Measurements from ENCODE around the gene SETD1A. TPM values are rescaled to one million over a fixed set of nuclear protein-coding genes. Genes with fewer than 3 reads are reported as not detected.

Gene SETD1A
- polyA plus RNA-seq, 1 donor (not counting 4 experiments of a cell fraction or from before 2014, with no cell fraction given), result 1.1 TPM

- Histone ChIP-seq H3K4me3 (ENCODE audit: control insufficient read depth in 2 of 3, extremely low read depth in 1 of 3, insufficient read depth in 2 of 3, low read depth in 1 of 3, low read length in 3 of 3) (no peak overlapping the region), H3K36me3 (ENCODE audit: control insufficient read depth in 2 of 2, extremely low read depth in 1 of 2, insufficient read depth in 2 of 2, low read length in 2 of 2) (peaks cover 0 to 1% of the 10 kb centered on the region in 2 experiments), H3K79me2 (ENCODE audit: control insufficient read depth, insufficient read depth, low read length) (no peaks in the 10 kb centered on the region), H3K4me2 (ENCODE audit: control insufficient read depth, extremely low read depth, insufficient read depth, low read depth, low read length) (no peak overlapping the region), H3K27me3 (ENCODE audit: control insufficient read depth, extremely low read depth, insufficient read depth, low read length) (no peaks in the 10 kb centered on the region), H3K9me1 (ENCODE audit: control insufficient read depth, extremely low read depth, insufficient read depth, low read length) (no peaks in the 10 kb centered on the region), H4K20me1 (ENCODE audit: control insufficient read depth, extremely low read depth, insufficient read depth, low read length) (no peaks in the 10 kb centered on the region), H3K27ac (ENCODE audit: control insufficient read depth, insufficient read depth, low read length) (no peak overlapping the region), H2AFZ (ENCODE audit: control insufficient read depth, low read length) (no peak overlapping the region), H3K9ac (ENCODE audit: control insufficient read depth, extremely low read depth, insufficient read depth, low read length) (no peak overlapping the region), H3K9me3 (ENCODE audit: control insufficient read depth, low read depth, low read length) (no peaks in the 10 kb centered on the region), H3K4me1 (ENCODE audit: control insufficient read depth, extremely low read depth, insufficient read depth, low read length) (peaks cover 15% of the 10 kb centered on the region)
- DNase-seq (ENCODE audit: low read depth, low spot score), result no peak
- dilution Hi-C loops (cut with MboI; ENCODE audit: extremely low pct_ligation_motif_present, low sequenced_read_pairs), result no loop called here
- TF ChIP-seq, protein P1, sequence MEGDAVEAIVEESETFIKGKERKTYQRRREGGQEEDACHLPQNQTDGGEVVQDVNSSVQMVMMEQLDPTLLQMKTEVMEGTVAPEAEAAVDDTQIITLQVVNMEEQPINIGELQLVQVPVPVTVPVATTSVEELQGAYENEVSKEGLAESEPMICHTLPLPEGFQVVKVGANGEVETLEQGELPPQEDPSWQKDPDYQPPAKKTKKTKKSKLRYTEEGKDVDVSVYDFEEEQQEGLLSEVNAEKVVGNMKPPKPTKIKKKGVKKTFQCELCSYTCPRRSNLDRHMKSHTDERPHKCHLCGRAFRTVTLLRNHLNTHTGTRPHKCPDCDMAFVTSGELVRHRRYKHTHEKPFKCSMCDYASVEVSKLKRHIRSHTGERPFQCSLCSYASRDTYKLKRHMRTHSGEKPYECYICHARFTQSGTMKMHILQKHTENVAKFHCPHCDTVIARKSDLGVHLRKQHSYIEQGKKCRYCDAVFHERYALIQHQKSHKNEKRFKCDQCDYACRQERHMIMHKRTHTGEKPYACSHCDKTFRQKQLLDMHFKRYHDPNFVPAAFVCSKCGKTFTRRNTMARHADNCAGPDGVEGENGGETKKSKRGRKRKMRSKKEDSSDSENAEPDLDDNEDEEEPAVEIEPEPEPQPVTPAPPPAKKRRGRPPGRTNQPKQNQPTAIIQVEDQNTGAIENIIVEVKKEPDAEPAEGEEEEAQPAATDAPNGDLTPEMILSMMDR (optimal IDR thresholded peaks at IDR 0.05 in 1 of 3, IDR thresholded peaks at IDR 0.05 in 1 of 3, conservative IDR thresholded peaks at IDR 0.05 in 1 of 3; ENCODE audit: extremely low read depth in 1 of 3, insufficient read depth in 2 of 3, low read length in 3 of 3), result no peak
- no peak for TF ChIP-seq EZH2 (IDR thresholded peaks at IDR 0.05; ENCODE audit: low read length)
- FAIRE-seq, result no peak
These were observed 32.6 kb downstream of the SETD1A start for GRCh38 chr16:30990105-30990504.

DNA sequence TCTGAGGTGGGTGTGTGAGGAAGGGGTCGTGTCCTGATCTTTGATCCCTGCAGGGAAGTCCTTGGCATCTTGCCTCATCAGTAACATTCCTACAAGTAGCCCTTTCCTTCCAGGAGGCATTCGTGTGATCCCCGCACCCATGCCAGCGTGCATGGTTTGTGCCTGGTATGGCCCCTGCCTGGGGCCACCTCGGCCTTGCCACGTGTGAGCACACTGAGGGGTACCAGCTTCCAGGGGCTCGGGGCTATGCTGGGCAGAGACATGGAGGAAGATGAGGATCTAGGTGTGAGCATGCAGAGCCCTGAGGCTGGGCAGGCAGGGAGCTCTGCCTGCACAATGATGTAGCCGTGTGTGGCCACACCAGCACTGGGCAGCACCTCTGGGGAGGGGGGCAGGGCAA is 33.5 kb downstream of the SETD1A start:
- Histone ChIP-seq H3K9me1 (ENCODE audit: control insufficient read depth, extremely low read depth, insufficient read depth, low read length) (no peaks in the 10 kb centered on the region), H3K27ac (ENCODE audit: control insufficient read depth, insufficient read depth, low read length) (no peak overlapping the region), H4K20me1 (ENCODE audit: control insufficient read depth, extremely low read depth, insufficient read depth, low read length) (no peaks in the 10 kb centered on the region), H3K4me2 (ENCODE audit: control insufficient read depth, extremely low read depth, insufficient read depth, low read depth, low read length) (no peak overlapping the region), H3K36me3 (ENCODE audit: control insufficient read depth in 2 of 2, extremely low read depth in 1 of 2, insufficient read depth in 2 of 2, low read length in 2 of 2) (peaks cover 0 to 1% of the 10 kb centered on the region in 2 experiments), H3K4me1 (ENCODE audit: control insufficient read depth, extremely low read depth, insufficient read depth, low read length) (peaks cover 10% of the 10 kb centered on the region), H3K9me3 (ENCODE audit: control insufficient read depth, low read depth, low read length) (no peaks in the 10 kb centered on the region), H3K4me3 (ENCODE audit: control insufficient read depth in 2 of 3, extremely low read depth in 1 of 3, insufficient read depth in 2 of 3, low read depth in 1 of 3, low read length in 3 of 3) (no peak overlapping the region), H3K27me3 (ENCODE audit: control insufficient read depth, extremely low read depth, insufficient read depth, low read length) (no peaks in the 10 kb centered on the region), H2AFZ (ENCODE audit: control insufficient read depth, low read length) (no peak overlapping the region), H3K9ac (ENCODE audit: control insufficient read depth, extremely low read depth, insufficient read depth, low read length) (no peak overlapping the region), H3K79me2 (ENCODE audit: control insufficient read depth, insufficient read depth, low read length) (no peaks in the 10 kb centered on the region)
- DNase-seq (ENCODE audit: low read depth, low spot score) (no peak), FAIRE-seq (no peak)
- TF ChIP-seq EZH2 (IDR thresholded peaks at IDR 0.05; ENCODE audit: low read length), result no peak
- TF ChIP-seq, protein P1 (optimal IDR thresholded peaks at IDR 0.05 in 1 of 3, IDR thresholded peaks at IDR 0.05 in 1 of 3, conservative IDR thresholded peaks at IDR 0.05 in 1 of 3; ENCODE audit: extremely low read depth in 1 of 3, insufficient read depth in 2 of 3, low read length in 3 of 3), result no peak
- dilution Hi-C loops (cut with MboI; ENCODE audit: extremely low pct_ligation_motif_present, low sequenced_read_pairs), result no loop called here

All from keratinocyte (primary cell).